NCI-H748 (cell line): ENCODE data around the gene LZTFL1.

Experiments used
- DNase-seq: peaks from one replicate; lab custom pipeline; 2025; ENCODE audit not compliant: unreplicated experiment; lab: John Stamatoyannopoulos, UW

The LZTFL1 gene

GRCh38 chr3:45841757-45842491 is at the start of gene LZTFL1:
TSS of gene LZTFL1 (minus strand) at chr3:45842119. CDS start at chr3:45841991, 128 bp downstream.
- DNase-seq, result peak; percentile 96

GRCh38 chr3:45890405-45890804 is 48.5 kb upstream of the LZTFL1 start:
- peak; percentile 20 for DNase-seq

DNA sequence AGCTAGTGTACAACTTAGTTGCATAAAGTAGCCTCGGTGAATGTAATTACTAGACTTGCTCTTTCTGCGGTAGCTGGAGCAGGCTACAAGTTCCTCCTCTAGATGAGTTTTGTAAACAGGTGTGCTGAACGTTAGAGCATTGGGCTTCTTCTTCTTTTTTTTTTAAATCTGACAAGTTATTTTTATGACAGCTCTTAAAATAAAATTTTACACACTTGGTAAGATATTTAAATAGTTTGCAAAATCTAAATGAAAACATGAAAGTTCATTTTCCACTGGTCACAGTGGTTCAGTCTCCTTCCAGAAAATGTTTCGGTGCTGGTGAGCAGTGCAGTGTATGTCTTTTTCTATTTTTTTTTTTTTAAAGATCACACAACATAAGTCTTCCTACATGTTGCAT is 47.4 kb upstream of the LZTFL1 start:
- no peak for DNase-seq

GRCh38 chr3:45887759-45888511 is 46.0 kb upstream of the LZTFL1 start:
- no peak for DNase-seq

GRCh38 chr3:45887285-45887684 is 45.4 kb upstream of the LZTFL1 start:
- DNase-seq, result no peak

DNA sequence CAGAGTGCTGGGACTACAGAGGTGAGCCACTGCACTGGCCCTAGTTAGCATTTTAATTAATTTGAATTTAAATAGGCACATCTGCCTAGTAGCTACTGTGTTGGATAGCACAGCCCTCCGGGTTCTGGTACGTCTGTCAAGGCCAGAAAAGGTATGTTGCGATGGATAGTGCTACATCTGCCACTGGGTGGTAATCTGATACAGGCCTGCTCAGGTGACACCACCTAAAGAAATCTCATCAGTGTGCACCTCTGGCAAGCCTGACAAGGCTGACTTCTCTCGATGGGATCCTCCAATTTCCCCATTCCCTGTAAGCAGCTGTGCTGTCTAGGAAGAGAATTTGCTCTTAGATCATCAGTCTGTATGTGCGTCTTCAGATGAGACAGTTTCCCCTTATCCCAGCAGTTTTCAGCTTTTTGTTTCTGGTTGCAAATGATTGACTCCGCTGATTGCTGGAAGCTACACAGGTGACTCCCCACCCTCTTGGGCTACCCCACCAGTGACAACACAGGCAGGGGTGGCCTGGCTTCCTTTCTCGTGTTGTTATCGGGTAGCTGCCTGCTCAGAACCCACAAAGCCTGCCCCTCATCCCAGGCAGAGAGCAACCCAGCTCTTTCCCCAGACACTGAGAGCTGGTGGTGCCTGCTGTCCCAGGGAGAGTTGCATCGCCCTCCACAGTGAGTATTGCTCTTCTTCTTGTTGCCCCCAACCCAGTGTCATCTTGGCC is 44.2 kb upstream of the LZTFL1 start, which contains the start of gene CCR9:
CCR9 (plus strand) TSS at position 565 of the 727 bp plus-strand sequence. CDS start 8,391 bp downstream, outside the sequence.
- DNase-seq, result no peak

- DNase-seq, result no peak
Measured at GRCh38 chr3:45884368-45885201, 42.7 kb upstream of the LZTFL1 start.

DNA sequence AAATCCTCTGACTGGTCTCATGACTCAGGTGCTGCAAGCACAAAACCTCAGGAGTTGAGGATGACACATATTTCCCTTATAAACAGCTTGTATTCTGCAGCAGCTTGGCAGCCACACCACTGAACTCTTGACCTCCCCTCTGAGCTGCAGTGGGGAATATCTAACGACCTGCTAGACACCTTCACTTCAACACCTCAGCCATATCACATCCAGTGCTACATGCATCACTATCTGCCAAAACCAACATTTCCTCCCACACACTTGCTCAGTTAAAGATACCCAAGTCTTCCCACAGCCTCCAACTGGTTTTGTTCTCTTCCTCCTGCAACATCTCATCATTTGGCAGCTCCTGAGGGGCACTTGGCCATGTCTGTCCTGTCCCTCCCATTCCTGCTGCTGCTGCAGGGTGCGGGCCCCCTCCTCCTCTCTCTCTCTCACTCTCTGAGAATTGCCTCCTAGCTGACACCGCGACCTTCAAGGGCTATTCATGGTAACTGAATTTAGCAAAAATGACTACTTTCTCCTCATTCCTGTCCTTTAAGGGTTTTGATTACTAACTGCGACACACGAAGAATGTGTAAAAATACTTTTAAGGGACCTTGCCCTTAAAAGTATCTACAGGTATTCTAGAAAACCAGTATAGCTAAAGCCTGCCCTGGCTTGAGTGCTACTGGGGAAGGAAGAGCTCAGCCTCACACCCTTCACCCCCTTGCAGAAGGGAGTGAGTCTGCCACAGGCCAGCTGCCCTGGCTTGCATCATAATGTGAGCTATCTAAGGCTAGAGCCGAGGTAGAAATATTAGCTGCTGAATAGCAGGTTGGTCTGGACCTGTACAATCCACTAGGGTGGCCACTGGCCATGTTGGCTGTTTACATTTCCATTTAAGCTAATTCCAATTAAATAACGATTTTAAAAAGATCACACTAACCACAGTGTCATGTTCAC is 39.4 kb upstream of the LZTFL1 start:
- DNase-seq, result no peak

DNA sequence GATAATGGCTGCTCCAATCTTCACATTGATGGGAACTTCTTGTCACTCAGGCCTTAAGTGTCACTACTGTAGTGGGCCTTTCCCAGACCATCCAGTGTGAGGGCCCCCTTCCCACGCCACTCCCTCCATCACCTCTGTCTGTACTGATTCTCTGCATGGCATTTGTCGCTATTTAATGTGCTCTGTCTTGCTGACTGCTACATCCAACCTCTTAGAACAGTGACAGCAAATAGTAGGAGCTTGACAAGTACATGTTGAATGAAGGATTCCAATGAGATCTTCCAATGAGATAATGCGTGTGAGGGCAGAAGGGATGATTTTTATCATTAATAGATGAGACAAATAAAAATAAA is 38.8 kb upstream of the LZTFL1 start:
- DNase-seq, result no peak

- no peak for DNase-seq
Measured at GRCh38 chr3:45878124-45878523, 36.2 kb upstream of the LZTFL1 start.

GRCh38 chr3:45874677-45875346 is 32.9 kb upstream of the LZTFL1 start:
- DNase-seq, result no peak

GRCh38 chr3:45873638-45874037 is 31.7 kb upstream of the LZTFL1 start:
- no peak for DNase-seq

DNA sequence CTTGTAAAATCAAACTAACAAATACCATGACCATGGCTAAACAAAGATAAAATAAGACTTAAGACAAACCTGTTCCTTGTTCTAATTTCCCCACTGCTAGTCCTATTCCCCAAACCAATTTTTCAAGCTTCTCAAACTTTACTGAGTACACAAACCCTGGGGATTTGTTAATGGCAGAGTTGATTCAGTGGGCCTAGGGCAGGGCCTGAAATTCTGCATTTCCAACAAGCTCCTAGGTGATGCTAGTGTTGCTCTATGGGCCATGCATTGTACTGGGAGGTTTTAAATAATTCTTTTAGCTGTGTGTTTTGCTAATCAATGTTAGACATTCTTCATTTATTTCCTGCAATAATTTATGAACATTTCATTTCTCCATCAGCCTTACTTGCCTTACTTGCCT is 31.1 kb upstream of the LZTFL1 start:
- DNase-seq, result no peak

- no peak for DNase-seq
Measured at GRCh38 chr3:45872569-45872968, 30.6 kb upstream of the LZTFL1 start.

DNA sequence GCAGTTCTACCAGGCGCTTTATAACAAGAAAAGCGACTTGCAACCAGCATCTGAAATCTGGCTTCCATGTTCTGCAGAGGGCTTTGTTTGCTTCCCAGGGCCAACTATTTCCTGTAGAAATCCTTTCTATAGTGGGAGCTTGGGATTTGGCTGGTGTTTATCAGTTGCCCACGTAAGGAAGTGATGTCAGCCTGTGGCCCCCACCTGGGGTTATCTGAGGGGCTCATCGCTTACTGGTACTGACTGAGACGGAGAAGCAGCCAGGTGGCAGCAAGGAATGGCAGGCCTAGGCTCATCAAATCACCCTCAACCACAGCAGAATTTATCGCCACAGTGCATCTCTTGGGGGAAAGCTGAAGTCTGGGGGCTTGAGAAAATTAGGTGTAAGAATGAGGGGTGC is 29.9 kb upstream of the LZTFL1 start:
- no peak for DNase-seq

DNA sequence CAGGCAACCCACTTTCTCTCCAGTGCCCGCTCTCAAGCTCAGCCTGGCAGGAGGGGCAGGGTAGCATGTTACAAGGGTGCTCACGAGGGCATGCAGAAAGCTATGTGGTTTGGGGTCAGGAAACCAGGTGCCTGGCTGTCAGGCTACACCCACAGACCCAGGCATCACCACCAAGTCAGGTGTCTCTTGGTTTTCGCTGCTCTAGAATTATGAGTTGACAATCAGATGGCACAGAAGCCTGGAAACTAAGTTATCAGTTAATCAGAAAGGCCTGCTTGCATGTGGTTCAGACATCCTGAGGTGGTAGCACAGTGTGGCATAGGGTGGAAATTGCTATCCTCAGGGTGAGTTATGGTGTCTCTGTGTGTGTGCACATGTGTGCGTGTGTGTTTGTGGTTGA is 28.2 kb upstream of the LZTFL1 start:
- DNase-seq, result no peak

GRCh38 chr3:45869638-45870037 is 27.7 kb upstream of the LZTFL1 start:
- DNase-seq, result no peak

- DNase-seq, result no peak
Measured at GRCh38 chr3:45868650-45869049, 26.7 kb upstream of the LZTFL1 start.

DNA sequence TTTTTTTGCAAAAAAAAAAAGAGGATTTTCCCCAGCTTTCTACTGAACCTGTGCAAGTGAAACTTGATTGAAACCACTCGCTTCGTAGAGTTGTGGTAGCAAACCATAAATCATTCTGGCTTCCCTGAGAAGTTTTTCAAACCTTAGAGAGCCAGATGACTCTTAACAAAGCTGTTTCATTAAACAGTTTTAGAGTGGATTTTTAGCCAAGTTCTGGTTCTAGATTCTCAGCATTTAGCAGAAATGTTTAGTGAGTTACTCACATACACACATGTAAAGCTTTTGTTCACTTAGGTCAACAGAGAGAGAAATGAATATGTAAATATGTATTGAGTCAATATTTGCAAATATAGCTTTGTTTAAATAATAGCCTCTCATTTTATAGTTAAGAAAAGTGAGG is 26.3 kb upstream of the LZTFL1 start:
- no peak for DNase-seq
